ENCODE measurements around the gene NDUFB11.

The NDUFB11 gene

DNA sequence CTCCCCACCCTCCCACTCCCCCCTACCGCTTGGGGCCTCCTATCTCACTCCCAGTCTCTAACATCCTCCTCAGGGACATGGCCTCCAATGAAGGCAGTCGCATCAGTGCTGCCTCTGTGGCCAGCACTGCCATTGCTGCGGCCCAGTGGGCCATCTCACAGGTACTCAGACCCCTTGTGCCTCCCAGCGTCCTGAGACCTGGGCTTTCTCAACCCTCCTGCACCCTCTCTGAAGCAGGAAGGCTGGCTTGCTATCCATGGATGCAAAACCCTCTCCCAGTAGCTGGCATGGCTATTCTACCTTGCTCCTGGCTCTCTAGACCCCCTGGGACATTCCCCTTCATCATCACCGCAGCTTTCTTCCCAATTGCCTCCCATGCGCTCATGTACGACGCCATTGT is 35.8 kb upstream of the NDUFB11 start:
- Histone ChIP-seq H3K36me3 (ENCODE audit: insufficient read depth, low read length) (peaks cover 74% of the 10 kb centered on the region; the same call in 1 of the 2 replicates), H3K27me3 (ENCODE audit: insufficient read depth, low read length, poor library complexity, severe bottlenecking) (no peaks in the 10 kb centered on the region), H3K4me2 (ENCODE audit: low read depth, low read length, poor library complexity, severe bottlenecking) (no peak overlapping the region), H2AFZ (ENCODE audit: low read length) (no peak overlapping the region), H3K9me2 (replicated peaks; ENCODE audit: low read depth, low read length) (no peaks in the 10 kb centered on the region), H3K9me3 (ENCODE audit: insufficient read depth, low read depth, low read length) (no peaks in the 10 kb centered on the region), H3K9ac (ENCODE audit: low read depth, low read length, poor library complexity, severe bottlenecking) (no peak overlapping the region), H4K20me1 (ENCODE audit: insufficient read depth, low read length, poor library complexity, severe bottlenecking) (no peaks in the 10 kb centered on the region), H3K4me1 (ENCODE audit: insufficient read depth, low read length, poor library complexity, severe bottlenecking) (no peaks in the 10 kb centered on the region), H3F3A (ENCODE audit: low read depth) (no peaks in the 10 kb centered on the region), H3K4me3 (ENCODE audit: low read length, poor library complexity, severe bottlenecking) (no peak overlapping the region), H3K79me2 (ENCODE audit: insufficient read depth, low read length) (no peaks in the 10 kb centered on the region)
- no peak for TF ChIP-seq EZH2phosphoT487 (IDR thresholded peaks at IDR 0.05; ENCODE audit: borderline replicate concordance)
- no peak for TF ChIP-seq CTCF (conservative IDR thresholded peaks at IDR 0.05; ENCODE audit: low read length)

DNA sequence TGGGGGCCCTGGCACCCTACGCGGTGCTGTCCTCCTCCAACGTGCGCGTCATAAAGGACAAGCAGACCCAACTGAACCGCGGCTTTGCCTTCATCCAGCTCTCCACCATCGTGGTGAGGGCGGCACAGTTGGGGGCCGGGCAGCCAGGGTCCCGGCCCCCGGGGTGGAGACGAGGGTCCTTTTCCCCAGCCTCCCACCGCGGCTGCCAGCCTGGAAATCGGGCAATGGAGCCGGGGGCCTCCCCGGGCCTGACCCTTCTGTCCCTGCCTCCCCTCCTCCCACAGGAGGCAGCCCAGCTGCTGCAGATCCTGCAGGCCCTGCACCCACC is 35.4 kb upstream of the NDUFB11 start:
- Histone ChIP-seq H3K4me3 (ENCODE audit: low read length, poor library complexity, severe bottlenecking) (no peak overlapping the region), H4K20me1 (ENCODE audit: insufficient read depth, low read length, poor library complexity, severe bottlenecking) (no peaks in the 10 kb centered on the region), H3K4me2 (ENCODE audit: low read depth, low read length, poor library complexity, severe bottlenecking) (no peak overlapping the region), H3K9ac (ENCODE audit: low read depth, low read length, poor library complexity, severe bottlenecking) (no peak overlapping the region), H3K9me2 (replicated peaks; ENCODE audit: low read depth, low read length) (no peaks in the 10 kb centered on the region), H3K4me1 (ENCODE audit: insufficient read depth, low read length, poor library complexity, severe bottlenecking) (no peaks in the 10 kb centered on the region), H2AFZ (ENCODE audit: low read length) (no peak overlapping the region), H3F3A (ENCODE audit: low read depth) (no peaks in the 10 kb centered on the region), H3K79me2 (ENCODE audit: insufficient read depth, low read length) (no peaks in the 10 kb centered on the region), H3K36me3 (ENCODE audit: insufficient read depth, low read length) (peaks cover 79% of the 10 kb centered on the region; the same call in 1 of the 2 replicates), H3K9me3 (ENCODE audit: insufficient read depth, low read depth, low read length) (no peaks in the 10 kb centered on the region), H3K27me3 (ENCODE audit: insufficient read depth, low read length, poor library complexity, severe bottlenecking) (no peaks in the 10 kb centered on the region)
- no peak for TF ChIP-seq CTCF (conservative IDR thresholded peaks at IDR 0.05; ENCODE audit: low read length)
- TF ChIP-seq EZH2phosphoT487 (IDR thresholded peaks at IDR 0.05; ENCODE audit: borderline replicate concordance) = no peak

DNA sequence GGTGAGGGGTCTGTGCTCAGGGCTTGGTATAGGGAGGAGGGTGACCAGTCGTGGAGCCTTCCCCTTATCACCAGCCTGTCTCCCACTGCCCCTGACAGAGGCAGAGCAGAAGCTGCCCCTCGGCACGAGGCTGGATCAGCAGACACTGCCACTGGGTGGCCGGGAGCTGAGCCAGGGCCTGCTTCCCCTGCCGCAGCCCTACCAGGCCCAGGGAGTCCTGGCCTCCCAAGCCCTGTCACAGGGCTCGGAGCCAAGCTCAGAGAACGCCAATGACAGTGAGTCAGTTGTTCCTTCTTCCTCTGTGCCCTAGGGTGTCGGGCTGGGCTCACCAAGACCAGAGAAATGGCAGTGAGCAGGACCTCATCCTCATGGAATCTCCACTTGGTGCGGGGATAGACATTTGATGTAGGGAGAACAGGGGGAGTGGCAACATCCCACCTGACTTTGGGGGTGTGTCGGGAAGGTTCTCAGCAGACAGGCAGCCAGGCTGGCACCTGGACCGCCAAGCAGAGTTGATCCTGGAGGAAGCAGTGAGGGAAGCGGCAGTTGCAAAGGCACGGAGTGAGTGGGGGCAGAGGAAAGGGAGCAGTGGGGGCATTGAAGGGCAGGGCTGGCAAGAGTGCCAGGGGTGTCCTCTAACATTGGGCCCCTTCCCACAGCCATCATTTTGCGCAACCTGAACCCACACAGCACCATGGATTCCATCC is 34.9 kb upstream of the NDUFB11 start:
- Histone ChIP-seq H4K20me1 (ENCODE audit: insufficient read depth, low read length, poor library complexity, severe bottlenecking) (no peaks in the 10 kb centered on the region), H3K27me3 (ENCODE audit: insufficient read depth, low read length, poor library complexity, severe bottlenecking) (no peaks in the 10 kb centered on the region), H3K36me3 (ENCODE audit: insufficient read depth, low read length) (peaks cover 81% of the 10 kb centered on the region; the same call in 1 of the 2 replicates), H3K9ac (ENCODE audit: low read depth, low read length, poor library complexity, severe bottlenecking) (no peak overlapping the region), H3K9me3 (ENCODE audit: insufficient read depth, low read depth, low read length) (no peaks in the 10 kb centered on the region), H3K79me2 (ENCODE audit: insufficient read depth, low read length) (no peaks in the 10 kb centered on the region), H2AFZ (ENCODE audit: low read length) (no peak overlapping the region), H3K9me2 (replicated peaks; ENCODE audit: low read depth, low read length) (no peaks in the 10 kb centered on the region), H3F3A (ENCODE audit: low read depth) (no peaks in the 10 kb centered on the region), H3K4me2 (ENCODE audit: low read depth, low read length, poor library complexity, severe bottlenecking) (no peak overlapping the region), H3K4me1 (ENCODE audit: insufficient read depth, low read length, poor library complexity, severe bottlenecking) (no peaks in the 10 kb centered on the region), H3K4me3 (ENCODE audit: low read length, poor library complexity, severe bottlenecking) (no peak overlapping the region)
- TF ChIP-seq EZH2phosphoT487 (IDR thresholded peaks at IDR 0.05; ENCODE audit: borderline replicate concordance) (no peak), CTCF (conservative IDR thresholded peaks at IDR 0.05; ENCODE audit: low read length) (no peak)
